Vagina (tissue), 2 donors: ENCODE data around the gene USP40.

Experiments
- POLR2AphosphoS5 ChIP-seq, 2 donors: sonication (generic); formaldehyde crosslinking; IDR thresholded peaks; one replicate each; pipeline ENCODE4 v1.9.0; 2017; ENCODE audit warnings: antibody characterized with exemption in 2 of 2, mild to moderate bottlenecking in 2 of 2, low read depth in 1 of 2; ENCODE audit not compliant: insufficient read depth in 1 of 2
- TF ChIP-seq, protein P1 (sequence below), 3 experiments: fragments of 450-650 bp in 2 of 3; fragments of 200-600 bp in 1 of 3; sonication (generic) in 1 of 3; IDR thresholded peaks; one replicate each; pipeline ENCODE4 v1.5.1; 2017 to 2019; ENCODE audit warnings: antibody characterized with exemption in 3 of 3, mild to moderate bottlenecking in 2 of 3, moderate library complexity in 2 of 3

DNA sequence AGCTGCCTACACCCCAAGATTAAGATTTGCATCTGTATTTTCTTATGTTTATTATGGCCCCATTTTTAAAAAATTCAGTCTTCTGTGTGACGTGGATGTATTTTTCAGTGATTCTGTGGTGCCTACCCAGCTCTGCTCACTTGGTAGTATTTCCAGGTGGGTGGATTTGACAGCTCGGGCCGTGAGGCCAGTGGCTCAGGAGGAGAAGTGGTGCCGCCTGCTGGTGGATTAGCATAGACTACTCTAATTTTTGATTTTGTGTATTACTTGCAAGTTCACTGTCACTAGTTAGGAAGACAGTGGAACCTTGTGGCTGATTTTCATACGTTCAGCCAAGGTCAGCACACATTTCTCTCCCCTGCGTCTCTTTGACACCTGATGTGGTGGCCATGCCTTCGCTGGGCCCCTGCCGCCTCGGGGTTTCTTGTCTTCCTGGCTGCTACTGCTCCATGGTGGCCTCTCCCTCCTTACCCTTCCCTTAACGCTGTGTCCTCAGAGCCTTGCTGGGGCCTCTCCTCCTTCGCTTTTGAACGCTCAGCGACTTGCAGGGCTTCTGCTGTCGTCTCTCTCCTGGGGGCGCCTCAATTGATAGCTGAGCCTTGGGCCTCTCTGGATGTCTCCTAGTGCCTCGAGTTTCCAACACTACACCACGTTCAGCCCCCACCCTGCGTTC lies 122.9 kb downstream of the USP40 start:
- TF ChIP-seq, protein P1, sequence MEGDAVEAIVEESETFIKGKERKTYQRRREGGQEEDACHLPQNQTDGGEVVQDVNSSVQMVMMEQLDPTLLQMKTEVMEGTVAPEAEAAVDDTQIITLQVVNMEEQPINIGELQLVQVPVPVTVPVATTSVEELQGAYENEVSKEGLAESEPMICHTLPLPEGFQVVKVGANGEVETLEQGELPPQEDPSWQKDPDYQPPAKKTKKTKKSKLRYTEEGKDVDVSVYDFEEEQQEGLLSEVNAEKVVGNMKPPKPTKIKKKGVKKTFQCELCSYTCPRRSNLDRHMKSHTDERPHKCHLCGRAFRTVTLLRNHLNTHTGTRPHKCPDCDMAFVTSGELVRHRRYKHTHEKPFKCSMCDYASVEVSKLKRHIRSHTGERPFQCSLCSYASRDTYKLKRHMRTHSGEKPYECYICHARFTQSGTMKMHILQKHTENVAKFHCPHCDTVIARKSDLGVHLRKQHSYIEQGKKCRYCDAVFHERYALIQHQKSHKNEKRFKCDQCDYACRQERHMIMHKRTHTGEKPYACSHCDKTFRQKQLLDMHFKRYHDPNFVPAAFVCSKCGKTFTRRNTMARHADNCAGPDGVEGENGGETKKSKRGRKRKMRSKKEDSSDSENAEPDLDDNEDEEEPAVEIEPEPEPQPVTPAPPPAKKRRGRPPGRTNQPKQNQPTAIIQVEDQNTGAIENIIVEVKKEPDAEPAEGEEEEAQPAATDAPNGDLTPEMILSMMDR (IDR thresholded peaks at IDR 0.05): peak; percentile 63 to 82 (median 63)
- no peak for TF ChIP-seq POLR2AphosphoS5 (IDR thresholded peaks at IDR 0.05; ENCODE audit: insufficient read depth in 1 of 2, low read depth in 1 of 2)
